ENCODE results near the gene ITGB6. TPM values are rescaled to one million over a fixed set of nuclear protein-coding genes. Genes with fewer than 3 reads are reported as not detected.
A peak's percentile ranks its signal among the peaks of the same experiment; 100 is the strongest.
"Not testable (repeated sequence)": the region's sequence is repeated elsewhere in the genome, so short reads cannot be mapped to it uniquely, and the experiment has no call there.

ITGB6 gene
- total RNA-seq, 1 experiment from 2014 or later: 7.2 TPM

DNA sequence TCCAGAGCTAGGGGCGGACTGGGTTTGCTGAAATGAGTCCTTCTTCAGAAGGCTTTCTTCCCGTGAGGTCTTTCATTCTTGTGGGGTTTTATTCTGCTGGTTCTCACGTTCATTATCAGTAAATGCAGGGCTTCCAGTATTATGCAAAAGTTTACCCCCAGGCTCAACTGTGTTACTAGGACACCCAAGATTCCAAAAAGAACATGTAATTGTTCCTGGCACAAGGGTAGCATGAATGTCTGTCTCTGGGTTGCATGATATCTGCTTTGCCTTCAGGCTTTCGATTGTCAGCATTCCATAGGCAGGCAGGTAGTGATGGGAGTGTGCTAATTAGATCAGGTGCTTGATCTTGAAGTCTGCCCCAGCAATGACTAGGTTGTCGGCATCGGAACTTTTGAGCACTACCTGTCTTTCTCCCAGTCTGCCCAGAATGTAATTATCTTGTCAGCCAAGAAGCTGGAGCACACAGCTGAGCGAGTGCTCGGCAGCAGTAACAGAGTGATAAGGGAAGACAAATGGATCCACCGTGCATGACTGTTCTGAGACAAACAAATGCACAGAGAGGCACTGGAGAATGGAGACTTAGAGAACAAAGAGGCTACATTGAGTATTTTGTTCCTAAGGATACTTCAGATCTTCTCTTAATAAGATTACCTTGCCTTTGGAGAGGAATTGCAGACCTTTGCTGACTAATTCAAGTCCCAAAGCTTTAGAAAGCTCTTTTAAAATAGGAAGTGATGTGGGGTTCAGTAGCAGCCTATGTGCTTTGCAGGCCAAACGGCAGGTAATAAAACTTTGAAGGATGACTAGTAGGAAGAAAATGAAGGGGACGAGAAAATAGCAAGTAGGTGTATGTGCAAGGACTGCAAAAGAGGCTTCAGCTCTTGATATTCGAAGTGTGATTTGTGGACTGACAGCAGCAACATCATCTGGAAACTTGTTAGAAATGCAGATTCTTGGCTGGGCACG is 41.9 kb downstream of the ITGB6 start:
- Histone ChIP-seq H3K4me2 (ENCODE audit: low read length) (no peak overlapping the region), H4K20me1 (ENCODE audit: low read length) (no peaks in the 10 kb centered on the region), H3K27ac (ENCODE audit: low read length) (no peak overlapping the region), H3K4me3 (ENCODE audit: low read length) (no peak overlapping the region), H3K9me3 (ENCODE audit: low read length) (no peaks in the 10 kb centered on the region), H3K4me1 (ENCODE audit: insufficient read depth, low read length) (peaks cover 11% of the 10 kb centered on the region; the same call in 1 of the 2 replicates), H2AFZ (ENCODE audit: low read length) (no peak overlapping the region), H3K9ac (ENCODE audit: low read length) (no peak overlapping the region), H3F3A (ENCODE audit: low read length, unreplicated experiment) (no peaks in the 10 kb centered on the region), H3K36me3 (ENCODE audit: low read depth, low read length) (no peaks in the 10 kb centered on the region), H3K27me3 (ENCODE audit: low read length) (no peaks in the 10 kb centered on the region), H3K9me2 (replicated peaks; ENCODE audit: low read length) (no peaks in the 10 kb centered on the region), H3K79me2 (ENCODE audit: low read length) (no peaks in the 10 kb centered on the region)
- TF ChIP-seq EZH2 (IDR thresholded peaks at IDR 0.05; ENCODE audit: low read length, unreplicated experiment) (no peak), EZH2phosphoT487 (IDR thresholded peaks at IDR 0.05; ENCODE audit: borderline replicate concordance, low read length) (no peak)
- TF ChIP-seq, protein P1, sequence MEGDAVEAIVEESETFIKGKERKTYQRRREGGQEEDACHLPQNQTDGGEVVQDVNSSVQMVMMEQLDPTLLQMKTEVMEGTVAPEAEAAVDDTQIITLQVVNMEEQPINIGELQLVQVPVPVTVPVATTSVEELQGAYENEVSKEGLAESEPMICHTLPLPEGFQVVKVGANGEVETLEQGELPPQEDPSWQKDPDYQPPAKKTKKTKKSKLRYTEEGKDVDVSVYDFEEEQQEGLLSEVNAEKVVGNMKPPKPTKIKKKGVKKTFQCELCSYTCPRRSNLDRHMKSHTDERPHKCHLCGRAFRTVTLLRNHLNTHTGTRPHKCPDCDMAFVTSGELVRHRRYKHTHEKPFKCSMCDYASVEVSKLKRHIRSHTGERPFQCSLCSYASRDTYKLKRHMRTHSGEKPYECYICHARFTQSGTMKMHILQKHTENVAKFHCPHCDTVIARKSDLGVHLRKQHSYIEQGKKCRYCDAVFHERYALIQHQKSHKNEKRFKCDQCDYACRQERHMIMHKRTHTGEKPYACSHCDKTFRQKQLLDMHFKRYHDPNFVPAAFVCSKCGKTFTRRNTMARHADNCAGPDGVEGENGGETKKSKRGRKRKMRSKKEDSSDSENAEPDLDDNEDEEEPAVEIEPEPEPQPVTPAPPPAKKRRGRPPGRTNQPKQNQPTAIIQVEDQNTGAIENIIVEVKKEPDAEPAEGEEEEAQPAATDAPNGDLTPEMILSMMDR (conservative IDR thresholded peaks at IDR 0.05; ENCODE audit: low read depth, low read length): no peak
- ChIA-PET CTCF (no interaction called here), POLR2A (ENCODE audit: unreplicated experiment) (no interaction called here)
- intact Hi-C loops (cut with micrococcal nuclease): no loop called here
- no TSS peak for BruUV-seq (replicated peaks)
- ATAC-seq: no peak
- DNase-seq: no peak

DNA sequence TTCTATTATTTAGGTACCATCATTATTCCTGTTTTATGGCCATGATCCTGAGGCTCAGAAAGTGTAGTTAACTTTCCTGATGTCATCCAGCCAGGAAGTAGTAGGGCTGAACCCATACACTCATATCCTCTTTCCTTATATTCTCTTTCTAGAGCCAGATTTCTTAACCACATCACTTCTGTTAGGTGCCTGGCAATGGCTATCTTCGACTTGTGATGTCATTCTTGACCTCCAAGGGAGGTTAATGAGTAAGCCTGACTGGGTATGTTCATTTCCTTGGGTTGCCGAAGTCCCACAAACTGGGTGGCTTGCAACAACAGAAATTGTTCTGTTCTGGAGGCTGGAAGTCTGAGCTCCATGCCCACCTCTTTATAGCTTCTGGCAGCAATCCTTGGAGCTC is 43.4 kb downstream of the ITGB6 start:
- no peak overlapping the region for H3K9ac ChIP-seq (ENCODE audit: low read length)
- no peak overlapping the region for H3K4me2 ChIP-seq (ENCODE audit: low read length)
- DNase-seq: peak; percentile 42
- ATAC-seq: peak; percentile 13; the same call in 1 of the 2 replicates
- no peaks in the 10 kb centered on the region for H4K20me1 ChIP-seq (ENCODE audit: low read length)
- H3K4me1 ChIP-seq (ENCODE audit: insufficient read depth, low read length): peaks cover 11% of the 10 kb centered on the region; the same call in 1 of the 2 replicates
- no peaks in the 10 kb centered on the region for H3K9me2 ChIP-seq (replicated peaks; ENCODE audit: low read length)
- H3K9me3 ChIP-seq (ENCODE audit: low read length): no peaks in the 10 kb centered on the region
- H3K36me3 ChIP-seq (ENCODE audit: low read depth, low read length): no peaks in the 10 kb centered on the region
- intact Hi-C loops (cut with micrococcal nuclease): no loop called here
- POLR2A ChIA-PET (ENCODE audit: unreplicated experiment): no interaction called here
- no peak overlapping the region for H3K4me3 ChIP-seq (ENCODE audit: low read length)
- H3K27ac ChIP-seq (ENCODE audit: low read length): no peak overlapping the region
- no peak overlapping the region for H2AFZ ChIP-seq (ENCODE audit: low read length)
- H3K27me3 ChIP-seq (ENCODE audit: low read length): no peaks in the 10 kb centered on the region
- no peaks in the 10 kb centered on the region for H3K79me2 ChIP-seq (ENCODE audit: low read length)
- BruUV-seq (replicated peaks): no TSS peak
- TF ChIP-seq EZH2phosphoT487 (IDR thresholded peaks at IDR 0.05; ENCODE audit: borderline replicate concordance, low read length): no peak
- TF ChIP-seq EZH2 (IDR thresholded peaks at IDR 0.05; ENCODE audit: low read length, unreplicated experiment): no peak
- TF ChIP-seq, protein P1 (conservative IDR thresholded peaks at IDR 0.05; ENCODE audit: low read depth, low read length): no peak
- CTCF ChIA-PET: no interaction called here
- H3F3A ChIP-seq (ENCODE audit: low read length, unreplicated experiment): no peaks in the 10 kb centered on the region

DNA sequence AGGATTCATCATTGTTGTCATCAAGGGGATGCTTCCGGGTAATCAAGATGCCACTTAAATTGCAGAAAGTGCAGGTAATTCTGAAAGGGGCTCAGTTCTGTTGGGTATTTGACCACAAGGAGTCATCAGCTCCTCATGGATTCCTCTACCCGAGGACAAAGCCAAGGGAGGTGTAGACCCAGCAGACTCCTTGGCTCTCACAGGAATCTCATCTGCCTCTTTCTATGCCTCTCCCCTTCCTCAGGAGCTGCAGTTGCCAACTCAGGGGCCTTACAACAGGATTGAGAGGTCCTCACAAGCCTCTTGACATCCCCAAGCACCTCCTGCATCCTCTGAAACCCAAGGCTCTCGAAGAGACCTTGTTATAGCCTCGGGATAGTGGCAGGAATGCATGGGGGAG is 44.0 kb downstream of the ITGB6 start:
- peaks cover 11% of the 10 kb centered on the region; the same call in 1 of the 2 replicates for H3K4me1 ChIP-seq (ENCODE audit: insufficient read depth, low read length)
- TF ChIP-seq, protein P1 (conservative IDR thresholded peaks at IDR 0.05; ENCODE audit: low read depth, low read length): peak; percentile 44; the same call in 1 of the 2 replicates
- no peak for TF ChIP-seq EZH2phosphoT487 (IDR thresholded peaks at IDR 0.05; ENCODE audit: borderline replicate concordance, low read length)
- no peak overlapping the region for H2AFZ ChIP-seq (ENCODE audit: low read length)
- ChIA-PET CTCF (no interaction called here), POLR2A (ENCODE audit: unreplicated experiment) (interaction anchor here (0.6 kb wide), 1 partner anchor 677 kb away, joined by 8 read pairs; no protein-coding TSS in a partner anchor)
- H4K20me1 ChIP-seq (ENCODE audit: low read length): no peaks in the 10 kb centered on the region
- H3K36me3 ChIP-seq (ENCODE audit: low read depth, low read length): no peaks in the 10 kb centered on the region
- no peaks in the 10 kb centered on the region for H3F3A ChIP-seq (ENCODE audit: low read length, unreplicated experiment)
- H3K9me3 ChIP-seq (ENCODE audit: low read length): no peaks in the 10 kb centered on the region
- intact Hi-C loops (cut with micrococcal nuclease): no loop called here
- no TSS peak for BruUV-seq (replicated peaks)
- no peak overlapping the region for H3K4me2 ChIP-seq (ENCODE audit: low read length)
- no peaks in the 10 kb centered on the region for H3K9me2 ChIP-seq (replicated peaks; ENCODE audit: low read length)
- no peak overlapping the region for H3K9ac ChIP-seq (ENCODE audit: low read length)
- H3K27ac ChIP-seq (ENCODE audit: low read length): no peak overlapping the region; the same call in 1 of the 2 replicates
- ATAC-seq (peak; percentile 66; the same call in 1 of the 2 replicates), DNase-seq (peak; percentile 39)
- H3K27me3 ChIP-seq (ENCODE audit: low read length): no peaks in the 10 kb centered on the region
- H3K79me2 ChIP-seq (ENCODE audit: low read length): no peaks in the 10 kb centered on the region
- no peak overlapping the region for H3K4me3 ChIP-seq (ENCODE audit: low read length)

DNA sequence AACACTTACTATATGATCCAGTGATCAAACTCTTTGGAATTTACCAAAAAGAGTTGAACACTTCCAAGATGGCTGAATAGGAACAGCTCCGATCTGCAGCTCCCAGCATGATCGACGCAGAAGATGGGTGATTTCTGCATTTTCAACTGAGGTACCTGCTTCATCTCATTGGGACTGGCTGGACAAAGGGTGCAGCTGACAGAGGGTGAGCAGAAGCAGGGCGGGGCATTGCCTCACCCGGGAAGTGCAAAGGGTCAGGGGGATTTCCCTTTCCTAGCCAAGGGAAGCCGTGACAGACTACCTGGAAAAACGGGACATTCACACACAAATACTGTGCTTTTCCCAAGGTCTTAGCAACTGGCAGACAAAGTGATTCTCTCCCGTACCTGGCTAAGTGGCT is 51.7 kb downstream of the ITGB6 start:
- DNase-seq; ATAC-seq; H3K9me3 ChIP-seq (ENCODE audit: low read length); H3K36me3 ChIP-seq (ENCODE audit: low read depth, low read length); H3K9me2 ChIP-seq (replicated peaks; ENCODE audit: low read length); H3K4me2 ChIP-seq (ENCODE audit: low read length); H2AFZ ChIP-seq (ENCODE audit: low read length); H3K27me3 ChIP-seq (ENCODE audit: low read length); H3K4me1 ChIP-seq (ENCODE audit: insufficient read depth, low read length); H4K20me1 ChIP-seq (ENCODE audit: low read length); CTCF ChIA-PET; H3K4me3 ChIP-seq (ENCODE audit: low read length); BruUV-seq (replicated peaks); H3K79me2 ChIP-seq (ENCODE audit: low read length); POLR2A ChIA-PET (ENCODE audit: unreplicated experiment); H3F3A ChIP-seq (ENCODE audit: low read length, unreplicated experiment); H3K9ac ChIP-seq (ENCODE audit: low read length); H3K27ac ChIP-seq (ENCODE audit: low read length); intact Hi-C loops (cut with micrococcal nuclease): not testable (repeated sequence)
